GM12878 (cell line): Measurements from ENCODE around the gene CADPS. TPM values are rescaled to one million over a fixed set of nuclear protein-coding genes. Genes with fewer than 3 reads are reported as not detected.

Experiments used
- ATAC-seq: fragments of 200-7000 bp; cut with Tn5 transposase; 3 replicates; pipeline ENCODE4 v1.9.1; 2020; ENCODE audit warnings: mild to moderate bottlenecking, moderate library complexity
- BruUV-seq: library from RNA; stranded (reverse); fragments of 400-500 nt; replicated peaks from 2 replicates; lab custom pipeline; 2021; lab: Mats Ljungman, UMichigan
- CTCF ChIA-PET: fragments of 300-600 bp; sonication (Branson Sonifier 250); formaldehyde crosslinking; extraction: SDS; loops from one replicate; lab custom pipeline; 2021; ENCODE audit warnings: inconsistent platforms; lab: Yijun Ruan, JAX
- POLR2A ChIA-PET: fragments of 350-600 bp; formaldehyde crosslinking; extraction: SDS; loops from one replicate; lab custom pipeline; 2021; ENCODE audit warnings: inconsistent platforms; lab: Charles Lee
- RAD21 ChIA-PET: fragments of 300-600 bp; sonication (Branson Sonifier 250); formaldehyde crosslinking; loops from one replicate; lab custom pipeline; 2023; ENCODE audit warnings: antibody characterized with exemption; ENCODE audit not compliant: unreplicated experiment; lab: Charles Lee
- SMC1A ChIA-PET: fragments of 300-600 bp; sonication (Branson Sonifier 250); formaldehyde crosslinking; loops from one replicate; lab custom pipeline; 2023; ENCODE audit not compliant: unreplicated experiment, uncharacterized antibody; lab: Charles Lee
- DNase-seq: peaks from one replicate; pipeline ENCODE4 v3.0.0-alpha.2; 2011; ENCODE audit warnings: low read depth, low spot score
- FAIRE-seq: peaks from 3 replicates; lab custom pipeline; 2011; peaks lifted over from hg19 to GRCh38; lab: Jason Lieb, UNC
- H2AFZ ChIP-seq: 2 replicates; pipeline ENCODE4 v1.6.0; 2011; ENCODE audit warnings: low read depth, low read length, control low read depth; ENCODE audit not compliant: control insufficient read depth
- H3K27ac ChIP-seq: 2 replicates; pipeline ENCODE4 v1.5.1; 2011; ENCODE audit warnings: control low read depth; ENCODE audit not compliant: control insufficient read depth, insufficient read depth
- H3K27me3 ChIP-seq, 2 experiments: replicated peaks in 1 of 2; 2 replicates each; pipeline versions ENCODE4 v1.6.0 to v1.6.1; 2011; ENCODE audit warnings: low read length in 1 of 2; ENCODE audit not compliant: control insufficient read depth in 2 of 2, insufficient read depth in 2 of 2
- H3K36me3 ChIP-seq, 2 experiments: 2 replicates each; pipeline ENCODE4 v1.5.1; 2011; ENCODE audit warnings: low read length in 1 of 2; ENCODE audit not compliant: control insufficient read depth in 2 of 2, insufficient read depth in 2 of 2
- H3K4me1 ChIP-seq: 2 replicates; pipeline ENCODE4 v1.6.1; 2011; ENCODE audit warnings: mild to moderate bottlenecking, low read length, moderate library complexity, mixed read lengths; ENCODE audit not compliant: control insufficient read depth, insufficient read depth
- H3K4me2 ChIP-seq: 2 replicates; pipeline ENCODE4 v1.6.0; 2011; ENCODE audit warnings: control low read depth; ENCODE audit not compliant: control insufficient read depth, insufficient read depth
- H3K4me3 ChIP-seq: fragments of 200-600 bp; sonication (generic); 2 replicates; pipeline ENCODE4 v1.5.1; 2016
- H3K79me2 ChIP-seq: 2 replicates; pipeline ENCODE4 v1.6.0; 2011; ENCODE audit warnings: low read length; ENCODE audit not compliant: control insufficient read depth, insufficient read depth
- H3K9ac ChIP-seq: 2 replicates; pipeline ENCODE4 v1.8.0; 2011; ENCODE audit warnings: low read length, control low read depth, mixed read lengths; ENCODE audit not compliant: control insufficient read depth, insufficient read depth
- H3K9me3 ChIP-seq: replicated peaks from 3 replicates; pipeline ENCODE4 v1.5.1; 2011; ENCODE audit warnings: mild to moderate bottlenecking, low read length; ENCODE audit not compliant: control insufficient read depth, insufficient read depth
- H4K20me1 ChIP-seq: 2 replicates; pipeline ENCODE4 v1.6.0; 2011; ENCODE audit not compliant: control insufficient read depth, insufficient read depth
- STAT1 ChIP-seq: fragments of 450-650 bp; conservative IDR thresholded peaks from 2 replicates; pipeline ENCODE4 v1.6.1; 2014; ENCODE audit warnings: antibody characterized with exemption, mild to moderate bottlenecking
- ZSCAN29 ChIP-seq: fragments of 450-650 bp; IDR thresholded peaks from 2 replicates; pipeline ENCODE4 v1.6.1; 2017; ENCODE audit warnings: mild to moderate bottlenecking, moderate library complexity
- WGBS: methylation state at CpG from one replicate; pipeline ENCODE4 v1.1.6; 2016; ENCODE audit warnings: low lambda C conversion rate; ENCODE audit not compliant: insufficient replicate concordance, insufficient coverage; ENCODE audit errors: missing lambda C conversion rate; 5-methylcytosine and 5-hydroxymethylcytosine counted together
- in situ Hi-C: fragments of 300-500 bp; cut with MboI; formaldehyde crosslinking; loops from 9 replicates; pipeline ENCODE4 v1.14.3; 2018; ENCODE audit warnings: mixed read lengths
- intact Hi-C: fragments of 100-400 bp; cut with micrococcal nuclease; formaldehyde crosslinking; loops from one replicate; pipeline ENCODE4 v1.14.2; 2022; ENCODE audit not compliant: unreplicated experiment
- polyA plus RNA-seq, 11 experiments: library from polyadenylated mRNA; depleted of rRNA in 4 of 11; unstranded in 6 of 11; stranded (reverse) in 5 of 11; fragments of >200 nt; fragmentation: Nextera tagmentation in 4 of 11; fragmentation: Illumina TruSeq in 1 of 11; extraction: Ambion mirVana in 4 of 11; extraction: Trizol in 1 of 11; gene quantifications; 1 replicate in 1 of 11; 2 replicates in 10 of 11; pipeline versions ENCODE4 v1.2.1 to v1.2.3, GENCODE V29; 2011 to 2016; ENCODE audit warnings: inconsistent platforms in 2 of 11, missing spikeins in 2 of 11, low read depth in 1 of 11
- total RNA-seq, 4 experiments: library from RNA; depleted of rRNA in 3 of 4; stranded (reverse); fragments of >200 nt in 3 of 4; fragmentation: Illumina TruSeq in 1 of 4; extraction: Trizol in 1 of 4; gene quantifications; 2 replicates each; pipeline versions ENCODE4 v1.2.1 to v1.2.3, GENCODE V29; 2013 to 2021
- TF ChIP-seq, protein P1 (sequence below): IDR thresholded peaks from 2 replicates; pipeline ENCODE4 v1.6.1; 2011; ENCODE audit warnings: low read depth, mild to moderate bottlenecking, low read length, moderate library complexity, borderline replicate concordance; ENCODE audit errors: extremely low read depth
- TF ChIP-seq, protein P2 (sequence below): IDR thresholded peaks from 2 replicates; pipeline ENCODE4 v1.6.1; 2011; ENCODE audit warnings: borderline replicate concordance, low read depth, mild to moderate bottlenecking, moderate library complexity, mixed read lengths, low read length; ENCODE audit not compliant: insufficient read depth; ENCODE audit errors: extremely low read length

Gene CADPS
- total and polyA plus RNA-seq, 10 of the 15 experiments (the other 5 are each of a cell fraction or from before 2014, with no cell fraction given) = 0.20 TPM; not detected in 9

DNA sequence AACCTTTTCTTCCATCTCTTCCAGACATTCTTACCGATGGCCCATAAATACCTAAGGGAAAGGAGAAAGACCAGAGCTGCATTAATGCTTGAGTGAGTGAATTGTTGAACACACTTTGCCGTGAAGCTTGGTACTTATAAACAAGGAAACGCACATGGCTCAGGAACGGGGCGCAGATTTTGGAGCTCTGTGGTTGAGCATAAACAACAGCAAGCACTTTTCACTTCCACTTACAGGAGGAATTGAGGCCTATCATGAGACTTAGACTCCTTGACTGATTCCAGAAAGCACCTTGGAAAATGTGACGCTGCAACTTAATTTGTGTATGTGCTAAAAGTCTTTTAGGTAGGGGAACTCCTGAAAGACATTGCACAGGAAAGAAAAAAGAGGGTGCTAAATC lies 304.3 kb downstream of the CADPS start:
- Histone ChIP-seq H3K79me2 (no peaks in the 10 kb centered on the region), H2AFZ (no peak overlapping the region), H3K4me2 (no peak overlapping the region), H3K9me3 (no peaks in the 10 kb centered on the region), H3K4me1 (no peaks in the 10 kb centered on the region), H3K36me3 (no peaks in the 10 kb centered on the region), H3K27me3 (no peaks in the 10 kb centered on the region), H3K27ac (no peak overlapping the region), H3K9ac (no peak overlapping the region), H3K4me3 (no peak overlapping the region), H4K20me1 (no peaks in the 10 kb centered on the region)
- DNase-seq = no peak
- CTCF ChIA-PET = no interaction called here
- 66% methylated on average over 6 of the region's 6 CpGs for WGBS
- no TSS peak for BruUV-seq
- POLR2A ChIA-PET = no interaction called here
- intact Hi-C loops = no loop called here
- in situ Hi-C loops = no loop called here
- RAD21 ChIA-PET = no interaction called here
- FAIRE-seq = no peak
- SMC1A ChIA-PET = no interaction called here
- no peak for ATAC-seq
- TF ChIP-seq STAT1 = no peak
- TF ChIP-seq, protein P1, sequence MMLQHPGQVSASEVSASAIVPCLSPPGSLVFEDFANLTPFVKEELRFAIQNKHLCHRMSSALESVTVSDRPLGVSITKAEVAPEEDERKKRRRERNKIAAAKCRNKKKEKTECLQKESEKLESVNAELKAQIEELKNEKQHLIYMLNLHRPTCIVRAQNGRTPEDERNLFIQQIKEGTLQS = no peak

DNA sequence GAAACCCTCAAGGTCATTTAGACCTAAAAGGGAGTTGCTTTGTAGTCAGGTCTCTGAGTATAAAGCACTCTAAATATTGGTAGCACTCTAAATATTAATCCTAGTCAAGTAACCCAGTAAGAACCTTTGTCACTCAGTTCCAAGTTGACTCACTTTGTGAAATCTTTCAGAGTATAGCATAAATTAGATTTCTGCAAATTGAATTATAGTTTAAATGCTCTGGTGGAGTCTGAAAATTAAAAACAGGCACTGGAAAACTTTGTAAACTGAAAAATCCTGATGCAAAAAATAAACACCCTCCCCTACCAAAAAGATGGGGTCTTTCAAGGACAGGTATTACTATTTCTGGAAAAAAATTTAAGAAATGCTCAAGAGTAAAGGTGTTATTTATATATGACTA lies 305.6 kb downstream of the CADPS start:
- ATAC-seq (no peak), FAIRE-seq (no peak), DNase-seq (no peak)
- Histone ChIP-seq H3K27ac (no peak overlapping the region), H3K36me3 (no peaks in the 10 kb centered on the region), H3K9me3 (no peaks in the 10 kb centered on the region), H4K20me1 (no peaks in the 10 kb centered on the region), H3K4me3 (no peak overlapping the region), H3K4me2 (no peak overlapping the region), H3K27me3 (no peaks in the 10 kb centered on the region), H3K9ac (no peak overlapping the region), H2AFZ (no peak overlapping the region), H3K4me1 (no peaks in the 10 kb centered on the region), H3K79me2 (no peaks in the 10 kb centered on the region)
- no TSS peak for BruUV-seq
- ChIA-PET POLR2A (interaction anchor here (0.7 kb wide), 1 partner anchor 672 kb away, joined by 5 read pairs; no protein-coding TSS in a partner anchor), CTCF (no interaction called here), SMC1A (interaction anchor here (0.7 kb wide), 1 partner anchor 1456 kb away, joined by 3 read pairs; no protein-coding TSS in a partner anchor), RAD21 (no interaction called here)
- intact Hi-C loops = no loop called here
- in situ Hi-C loops = no loop called here
- no peak for TF ChIP-seq STAT1
- TF ChIP-seq, protein P2, sequence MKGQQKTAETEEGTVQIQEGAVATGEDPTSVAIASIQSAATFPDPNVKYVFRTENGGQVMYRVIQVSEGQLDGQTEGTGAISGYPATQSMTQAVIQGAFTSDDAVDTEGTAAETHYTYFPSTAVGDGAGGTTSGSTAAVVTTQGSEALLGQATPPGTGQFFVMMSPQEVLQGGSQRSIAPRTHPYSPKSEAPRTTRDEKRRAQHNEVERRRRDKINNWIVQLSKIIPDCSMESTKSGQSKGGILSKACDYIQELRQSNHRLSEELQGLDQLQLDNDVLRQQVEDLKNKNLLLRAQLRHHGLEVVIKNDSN = no peak
- no peak for TF ChIP-seq ZSCAN29
